HG03457 (cell line): ENCODE data around the gene RFC2.
"Not testable (repeated sequence)": the region's sequence is repeated elsewhere in the genome, so short reads cannot be mapped to it uniquely, and the experiment has no call there.

Experiments
- ATAC-seq: cut with Tn5 transposase; IDR thresholded peaks from one replicate; pipeline ENCODE4 v1.9.1; 2021; ENCODE audit warnings: moderate number of reproducible peaks; ENCODE audit not compliant: unreplicated experiment

Gene RFC2

DNA sequence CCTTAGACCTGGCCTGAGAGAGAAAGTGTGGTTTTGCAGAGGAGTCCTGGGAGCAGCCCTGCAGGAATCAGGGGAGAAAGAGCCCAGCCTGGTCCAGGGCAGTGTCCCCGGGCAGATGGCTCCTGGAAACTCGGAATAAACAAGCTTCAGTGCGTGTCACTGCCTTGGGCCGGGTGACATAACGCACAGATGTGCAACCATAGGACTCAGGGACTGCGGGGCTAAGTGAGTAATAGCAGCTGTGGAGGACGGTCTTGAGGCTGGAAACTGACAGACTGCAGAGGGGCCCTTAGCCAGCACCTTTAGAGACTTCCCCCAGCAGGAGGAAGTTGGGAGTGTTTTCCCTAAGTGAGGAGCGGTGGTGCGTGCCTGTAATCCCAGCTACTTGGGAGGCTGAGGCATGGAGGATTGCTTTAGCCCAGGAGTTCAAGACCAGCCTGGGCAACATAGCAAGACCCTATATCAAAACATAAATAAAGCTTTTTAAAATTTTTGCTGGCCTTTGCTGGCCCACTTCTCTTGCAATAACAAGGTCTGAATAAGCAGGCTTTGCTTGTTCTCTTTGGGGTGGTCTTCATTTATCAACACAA lies 29.8 kb upstream of the RFC2 start:
- ATAC-seq, result no peak

DNA sequence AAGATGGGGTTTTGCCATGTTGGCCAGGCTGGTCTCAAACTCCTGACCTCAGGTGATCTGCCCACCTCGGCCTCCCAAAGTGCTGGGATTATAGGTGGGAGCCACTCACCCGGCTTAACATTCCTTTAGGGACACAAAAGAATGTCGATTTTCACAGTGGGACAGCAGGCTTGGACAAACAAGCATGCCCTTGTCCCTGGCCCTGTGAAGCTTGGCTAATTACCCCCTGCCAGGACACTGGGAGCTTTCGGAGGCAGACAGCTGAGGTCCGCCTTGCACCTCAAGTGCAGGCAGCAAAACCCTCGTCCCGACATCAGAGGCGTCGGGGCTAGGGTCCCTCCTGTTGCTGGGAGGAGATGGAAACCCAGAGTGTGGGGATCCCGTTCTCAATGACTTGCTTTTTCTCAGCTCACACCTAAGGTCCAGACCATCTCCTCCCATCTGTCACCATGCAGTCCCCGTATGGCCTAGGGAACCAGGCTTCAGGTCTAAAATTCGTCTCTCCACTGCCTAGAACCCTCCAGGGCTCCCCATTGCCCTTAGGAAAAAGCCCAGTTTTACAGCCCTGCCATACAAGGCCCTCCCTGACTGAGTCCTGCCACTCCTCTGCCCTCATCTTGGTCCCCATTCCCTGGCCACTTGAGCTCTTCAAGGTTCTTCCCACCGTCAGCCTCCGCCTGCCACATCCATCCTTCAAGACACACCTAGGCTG lies 28.7 kb upstream of the RFC2 start:
- ATAC-seq, result no peak

DNA sequence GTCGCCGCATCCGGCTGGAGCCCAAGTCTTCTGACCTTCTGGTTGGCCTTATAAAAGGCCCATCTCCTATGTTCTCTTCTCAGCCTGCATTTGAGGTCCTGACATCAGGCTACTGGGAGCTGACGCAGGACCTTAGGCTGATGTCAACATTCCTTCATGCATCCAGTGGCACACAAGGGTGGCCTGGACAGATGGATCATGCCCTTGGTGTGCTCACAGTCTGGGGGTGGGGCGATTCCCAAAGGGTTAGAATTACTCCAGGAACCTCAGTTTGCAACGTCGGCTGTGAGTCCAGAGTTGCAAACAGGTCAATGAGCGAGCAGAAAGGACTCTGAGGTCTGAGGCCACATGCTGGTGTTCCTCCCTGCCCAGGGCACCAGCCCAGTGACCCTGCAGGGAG lies 26.8 kb upstream of the RFC2 start:
- ATAC-seq, result no peak

DNA sequence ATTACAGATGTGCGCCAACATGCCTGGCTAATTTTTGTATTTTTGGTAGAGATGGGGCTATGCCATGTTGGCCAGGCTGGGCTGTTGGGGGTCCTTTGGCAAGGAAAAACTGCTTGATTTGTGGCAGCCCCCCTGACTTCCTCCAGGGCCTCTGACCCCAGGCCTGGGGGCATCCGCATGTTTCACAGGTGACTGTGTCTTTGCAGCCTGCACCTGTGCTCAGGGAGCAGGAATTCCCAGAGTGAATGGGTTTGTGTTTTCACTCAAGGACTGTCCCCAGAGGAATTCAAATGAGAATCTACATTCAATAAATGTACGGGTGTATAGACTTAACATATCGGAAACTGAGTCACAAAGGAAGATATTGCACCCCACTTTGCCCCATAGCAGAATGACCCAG lies 23.4 kb upstream of the RFC2 start:
- no peak for ATAC-seq

DNA sequence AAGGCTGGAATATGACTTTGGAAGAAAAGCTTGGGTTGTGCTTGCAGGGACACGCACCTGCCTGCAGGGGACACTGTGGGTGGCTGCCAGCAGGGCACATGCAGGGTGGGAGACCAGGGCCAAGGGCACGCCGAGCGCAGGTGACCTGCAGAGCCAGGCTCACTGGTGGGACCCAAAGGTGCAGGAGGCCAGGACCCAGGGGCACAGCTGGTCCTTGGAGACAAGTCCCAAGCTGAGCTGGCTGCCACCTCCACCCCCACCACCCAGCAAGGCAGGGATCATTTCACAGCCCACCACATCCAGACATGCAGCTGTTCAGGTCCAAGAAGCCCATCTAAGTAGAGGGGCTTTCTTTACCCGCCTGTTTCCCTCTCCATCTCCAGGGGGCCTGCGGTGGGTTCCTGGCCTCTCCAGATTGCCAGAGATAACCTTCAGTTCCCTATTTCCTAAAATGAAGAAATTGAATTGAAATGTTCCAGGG lies 21.2 kb upstream of the RFC2 start:
- ATAC-seq, result no peak

DNA sequence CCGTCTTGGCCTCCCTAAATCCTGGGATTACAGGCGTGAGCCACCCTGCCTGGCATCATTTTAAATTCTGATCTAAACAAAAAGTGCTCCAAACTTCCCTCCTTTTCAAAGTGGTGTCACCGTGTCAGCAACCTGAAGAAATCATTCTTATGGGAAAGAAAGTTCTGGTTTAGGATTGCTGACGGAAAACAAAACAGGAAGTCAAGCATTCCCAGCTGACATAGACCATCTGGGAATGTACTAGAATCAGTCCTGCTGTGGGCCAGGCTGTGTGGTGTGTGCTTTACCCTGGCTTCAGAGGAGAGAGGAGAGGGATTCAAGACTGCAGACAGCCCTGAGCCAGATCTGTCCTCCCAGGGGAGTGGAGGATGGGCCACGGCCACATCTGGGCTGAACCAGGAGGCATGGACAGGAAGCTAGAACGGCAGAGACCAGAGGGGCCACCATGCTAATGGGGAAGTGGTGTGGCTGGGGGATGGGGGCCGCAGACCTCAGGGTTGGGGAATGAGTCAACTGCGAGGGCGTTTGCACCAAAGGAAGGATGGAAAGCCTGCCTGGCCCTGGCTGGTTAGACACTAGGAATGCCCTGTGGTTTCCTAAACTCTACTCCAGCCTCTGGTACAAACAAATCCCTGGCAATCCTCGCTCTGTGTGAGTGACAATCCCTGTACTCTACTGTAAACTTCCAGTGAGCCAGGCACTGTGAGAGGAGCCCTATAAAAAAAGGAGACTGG lies 18.3 kb upstream of the RFC2 start:
- ATAC-seq, result peak; percentile 57

DNA sequence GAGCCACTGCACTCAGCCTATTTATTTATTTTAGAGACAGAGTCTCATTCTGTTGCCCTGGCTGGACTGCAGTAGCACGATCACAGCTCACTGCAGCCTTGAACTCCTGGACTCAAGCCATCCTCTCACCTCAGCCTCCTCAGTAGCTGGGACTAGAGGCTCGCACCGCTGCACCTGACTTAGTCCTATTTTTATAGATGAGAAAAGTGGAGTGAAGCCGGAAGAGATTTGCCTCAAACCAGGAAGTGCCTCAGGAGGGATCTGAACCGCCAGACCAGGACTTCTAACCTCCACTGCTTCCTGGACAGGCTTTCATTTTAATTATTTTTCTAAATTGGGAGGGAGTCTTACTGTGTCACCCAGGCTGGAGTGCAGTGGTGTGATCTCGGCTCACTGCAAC lies 17.5 kb upstream of the RFC2 start:
- no peak for ATAC-seq

DNA sequence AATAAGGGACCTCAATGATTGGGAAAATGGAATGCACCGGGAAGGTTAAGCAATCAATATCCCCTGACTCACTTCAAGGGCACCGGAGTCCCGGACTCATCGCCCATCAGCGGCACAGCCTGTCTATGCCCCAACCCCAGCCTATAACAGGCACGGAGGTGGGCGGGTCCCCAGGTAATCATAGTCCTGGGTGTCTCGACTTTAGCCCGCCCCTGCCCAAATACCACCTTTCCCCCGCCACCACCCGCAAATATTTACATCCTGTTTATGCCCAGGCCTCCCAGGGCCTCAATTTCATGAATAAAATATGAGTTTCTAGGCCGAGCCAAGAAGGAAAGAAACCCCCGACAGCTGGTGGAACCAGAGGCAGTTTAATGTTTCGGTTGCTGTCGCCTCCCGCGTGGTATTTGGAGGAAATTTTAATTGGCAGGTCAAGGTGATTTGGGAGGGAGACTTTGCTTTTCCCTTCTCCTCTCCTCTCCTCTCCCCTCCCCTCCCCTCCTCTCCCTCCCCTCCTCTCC lies 15.6 kb upstream of the RFC2 start:
- ATAC-seq, result no peak

DNA sequence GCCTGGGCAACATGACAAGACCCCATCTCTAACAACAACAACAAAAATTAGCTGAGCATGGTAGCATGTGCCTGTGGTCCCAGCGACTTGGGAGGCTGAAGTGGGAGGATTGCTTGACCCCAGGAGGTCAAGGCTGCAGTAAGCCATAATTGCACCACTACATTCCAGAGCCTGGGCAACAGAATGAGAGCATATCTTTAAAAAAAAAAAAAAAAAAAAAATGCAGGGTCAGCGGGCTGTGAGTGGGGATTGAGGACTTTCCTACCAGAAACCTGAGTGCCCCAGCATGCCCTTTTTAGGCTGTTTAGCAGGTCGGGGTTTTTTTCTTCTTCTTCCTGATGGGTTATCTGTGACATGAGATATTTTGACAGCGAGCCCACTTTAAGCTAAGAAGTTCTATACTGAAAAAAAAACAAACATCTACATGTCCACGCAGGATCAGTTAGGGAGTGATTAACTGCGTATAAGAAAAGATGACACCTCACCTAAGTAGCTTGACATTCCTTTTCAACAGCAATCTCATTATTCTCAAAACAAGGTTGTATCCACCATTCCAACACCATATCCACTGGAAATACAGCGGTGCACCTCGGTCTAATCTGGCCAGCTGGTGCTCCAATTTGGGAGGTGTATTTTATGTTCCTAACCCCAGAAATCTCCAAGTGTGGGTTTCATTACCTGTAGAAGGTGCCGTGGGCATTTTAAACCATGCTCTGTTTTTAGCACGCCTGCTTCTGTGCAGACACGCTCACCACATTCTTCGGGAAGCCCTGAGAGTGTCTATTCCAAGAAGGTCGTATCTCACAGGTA lies 13.8 kb upstream of the RFC2 start:
- ATAC-seq, result no peak

DNA sequence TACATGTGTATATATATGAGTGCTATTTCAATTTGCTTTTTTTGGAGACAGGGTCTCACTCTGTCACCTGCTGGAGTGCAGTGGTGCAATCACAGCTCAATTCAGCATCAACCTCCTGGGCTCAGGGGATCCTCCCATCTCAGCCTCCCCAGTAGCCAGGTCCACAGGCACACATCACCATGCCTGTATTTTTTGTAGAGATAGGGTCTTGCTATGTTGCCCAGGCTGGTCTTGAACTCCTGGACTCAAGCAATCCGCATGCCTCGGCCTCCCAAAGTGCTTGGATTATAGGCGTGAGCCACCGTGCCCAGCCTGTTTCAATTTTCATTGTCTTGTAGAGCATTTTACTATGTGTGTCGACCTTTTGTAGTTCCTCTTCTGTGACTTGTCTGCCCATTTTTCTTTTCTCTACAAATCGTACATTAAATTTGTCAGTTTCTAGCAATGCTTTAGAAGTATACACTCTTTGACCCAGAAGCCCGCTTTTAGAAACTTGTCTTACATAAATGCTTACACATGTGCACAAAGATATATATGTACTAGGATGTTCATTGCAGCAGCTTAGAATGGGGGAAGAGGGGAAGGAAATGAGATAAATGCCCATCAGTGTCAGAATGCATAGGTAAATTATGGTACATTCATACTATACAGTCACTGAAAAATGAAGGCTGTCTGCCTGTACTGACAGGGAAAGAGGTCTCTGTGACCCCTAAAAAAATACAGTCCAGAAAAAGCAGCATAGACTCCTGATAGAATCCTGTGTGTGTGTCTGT lies 12.2 kb upstream of the RFC2 start:
- ATAC-seq, result no peak

DNA sequence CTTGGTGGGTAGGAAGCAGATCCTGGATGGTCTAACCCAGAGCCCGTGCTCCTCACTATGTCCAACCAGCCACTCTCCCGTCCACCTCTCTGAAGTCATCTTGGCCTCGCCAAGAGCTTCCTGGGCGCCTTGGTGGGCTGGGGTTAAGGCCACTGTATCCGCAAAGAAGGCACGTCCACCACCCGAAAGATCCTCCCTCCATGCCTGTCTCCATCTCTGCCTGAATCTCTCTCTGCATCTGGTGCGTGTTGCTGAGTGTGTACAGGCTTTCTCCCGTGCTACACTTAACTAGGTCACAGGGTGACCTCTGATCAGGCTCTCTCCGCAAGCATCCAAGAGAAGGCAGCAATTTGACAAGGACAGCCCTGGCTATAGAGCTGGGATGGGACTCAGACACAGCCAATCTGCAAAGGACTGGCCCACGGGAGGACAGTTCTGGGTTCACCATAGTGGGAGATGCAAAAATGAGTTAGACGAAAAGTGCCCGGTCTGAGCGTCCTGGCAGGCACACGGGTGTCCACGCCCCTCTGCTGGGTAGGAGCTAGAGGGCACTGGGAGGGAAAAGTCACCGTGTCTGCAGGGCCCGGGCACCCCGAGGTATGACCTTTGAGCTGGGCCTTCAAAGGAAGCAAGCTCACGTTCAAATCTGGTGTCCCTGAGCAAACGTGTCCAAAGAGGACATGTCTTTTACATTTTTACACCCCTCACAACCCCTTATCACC lies 9.4 kb upstream of the RFC2 start:
- ATAC-seq, result no peak

DNA sequence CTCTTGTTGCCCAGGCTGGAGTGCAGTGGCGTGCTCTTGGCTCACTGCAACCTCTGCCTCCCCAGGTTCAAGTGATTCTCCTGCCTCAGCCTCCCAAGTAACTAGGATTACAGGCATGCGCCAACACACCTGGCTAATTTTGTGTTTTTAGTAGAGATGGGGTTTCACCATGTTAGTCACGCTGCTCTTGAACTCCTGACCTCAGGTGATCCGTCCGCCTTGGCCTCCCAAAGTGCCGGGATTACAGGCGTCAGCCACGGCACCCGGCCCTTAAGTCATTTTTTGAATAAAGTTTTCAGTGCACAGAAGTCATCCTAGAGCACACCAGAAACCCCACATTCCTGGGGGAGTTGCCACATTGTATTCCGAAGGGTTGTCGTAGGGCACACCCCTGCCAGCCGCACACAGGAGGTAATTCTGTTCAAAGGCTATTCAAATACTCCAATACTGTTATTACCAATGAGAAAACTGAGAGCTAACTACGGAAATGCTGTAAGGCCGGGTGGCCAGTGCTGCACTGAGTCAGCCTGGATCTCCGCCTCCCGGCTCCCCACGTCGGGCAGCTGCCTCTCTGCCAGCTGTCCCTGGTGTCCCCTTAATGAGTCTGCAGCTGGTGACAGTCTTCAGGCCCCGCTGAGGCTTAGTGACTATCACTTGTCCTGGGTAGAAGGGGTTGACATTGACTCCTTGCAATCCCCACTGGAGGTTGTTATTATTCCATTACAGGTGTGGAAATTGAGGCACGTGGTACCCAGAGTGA lies 8.6 kb upstream of the RFC2 start:
- ATAC-seq, result no peak

DNA sequence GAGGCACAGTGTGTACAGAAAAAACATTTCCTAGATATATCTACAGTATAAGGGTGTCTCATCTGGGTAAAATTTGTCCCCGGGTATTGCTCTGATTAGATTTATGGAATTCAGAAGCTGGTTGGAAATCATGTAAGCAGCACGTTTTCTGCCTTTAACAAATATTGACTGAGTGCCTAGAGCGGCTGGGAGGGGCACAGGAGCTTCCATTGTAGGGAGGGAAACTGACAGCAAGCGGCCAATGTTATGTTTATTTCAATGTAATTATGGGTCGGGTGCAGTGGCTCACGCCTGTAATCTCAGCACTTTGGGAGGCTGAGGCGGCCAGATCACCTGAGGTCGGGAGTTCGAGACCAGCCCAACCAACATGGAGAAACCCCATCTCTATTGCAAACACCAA lies 4.4 kb upstream of the RFC2 start:
- ATAC-seq, result no peak

DNA sequence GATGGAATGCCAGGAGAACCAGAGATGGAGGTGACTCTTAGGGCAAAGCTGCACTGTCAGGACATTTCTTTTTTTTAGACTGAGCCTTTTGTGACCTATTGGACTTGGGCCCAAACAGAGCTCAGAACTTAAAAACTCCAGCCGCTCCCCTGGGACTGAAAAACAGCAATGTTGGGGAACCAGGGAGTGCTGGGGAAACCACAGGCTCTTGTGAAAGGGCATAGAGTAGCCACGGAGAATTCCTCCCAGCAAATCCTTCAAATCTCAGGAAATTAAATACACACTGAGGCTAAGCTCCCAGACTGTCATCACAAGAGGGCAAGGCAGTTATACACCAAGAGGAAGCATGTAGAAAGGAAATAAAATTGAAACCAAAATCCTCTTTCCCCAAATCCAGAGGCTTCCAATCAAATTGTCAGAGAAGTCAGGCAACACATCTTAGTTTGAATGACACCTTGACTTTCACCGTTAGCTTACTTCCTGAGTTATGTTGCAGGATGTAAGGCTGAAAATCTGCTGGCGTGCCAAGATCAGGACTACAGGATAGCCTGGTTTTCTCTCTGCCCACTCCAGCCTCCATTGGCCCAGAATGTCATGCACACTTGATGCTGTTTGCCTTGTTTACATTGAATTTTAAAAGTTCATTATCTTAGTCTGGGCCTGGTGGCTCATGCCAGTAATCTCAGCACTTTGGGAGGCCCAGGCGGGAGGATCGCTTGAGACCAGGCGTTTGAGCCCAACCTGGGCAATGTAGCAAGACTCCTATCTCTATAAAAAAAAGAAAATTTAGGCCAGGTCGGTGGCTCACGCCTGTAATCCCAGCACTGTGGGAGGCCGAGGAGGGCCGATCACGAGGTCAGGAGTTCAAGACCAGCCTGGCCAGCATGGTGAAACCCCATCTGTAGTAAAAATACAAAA lies 2.6 kb upstream of the RFC2 start:
- ATAC-seq, result no peak

DNA sequence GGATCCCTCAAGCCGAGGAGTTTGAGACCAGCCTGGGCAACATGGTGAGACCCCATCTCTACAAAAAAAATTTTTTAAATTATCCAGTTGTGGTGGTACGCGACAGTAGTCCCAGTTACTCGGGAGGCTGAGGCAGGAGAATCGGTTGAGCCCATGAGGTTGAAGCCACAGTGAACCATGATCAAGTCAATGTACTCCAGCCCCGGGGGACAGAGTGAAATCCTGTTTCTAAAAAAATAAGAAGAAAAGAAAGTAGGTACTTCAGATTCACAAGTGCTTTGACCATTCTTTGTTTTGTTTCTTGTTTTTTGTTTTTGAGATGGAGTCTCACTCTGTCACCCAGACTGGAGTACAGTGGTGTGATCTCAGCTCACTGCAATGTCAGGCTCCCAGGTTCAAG lies 1.3 kb upstream of the RFC2 start:
- not testable (repeated sequence) for ATAC-seq

DNA sequence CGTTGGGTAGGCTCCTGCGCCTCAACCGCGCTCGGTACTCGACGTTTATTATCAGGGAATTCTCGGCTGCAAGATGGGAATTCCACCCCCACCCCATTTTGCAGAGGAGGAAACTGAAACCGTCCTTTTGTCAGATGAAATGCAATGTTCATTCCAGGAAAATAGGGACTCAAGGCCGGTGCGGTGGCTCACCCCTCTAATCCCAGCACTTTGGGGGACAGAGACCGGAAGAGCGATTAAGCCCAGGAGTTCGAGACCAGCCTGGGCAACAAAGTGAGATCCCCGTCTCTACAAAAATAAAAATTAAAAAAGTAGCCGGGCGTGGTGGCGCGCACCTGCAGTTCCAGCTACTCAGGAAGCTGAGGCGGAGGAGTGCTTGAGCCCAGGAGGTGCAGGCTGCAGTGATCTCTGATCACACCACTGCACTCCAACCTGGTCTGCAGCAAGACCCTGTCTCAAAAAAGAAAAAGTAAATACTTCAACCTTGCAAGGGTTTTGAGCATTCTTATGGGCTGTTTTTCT lies 720 bp upstream of the RFC2 start:
- ATAC-seq, result no peak

DNA sequence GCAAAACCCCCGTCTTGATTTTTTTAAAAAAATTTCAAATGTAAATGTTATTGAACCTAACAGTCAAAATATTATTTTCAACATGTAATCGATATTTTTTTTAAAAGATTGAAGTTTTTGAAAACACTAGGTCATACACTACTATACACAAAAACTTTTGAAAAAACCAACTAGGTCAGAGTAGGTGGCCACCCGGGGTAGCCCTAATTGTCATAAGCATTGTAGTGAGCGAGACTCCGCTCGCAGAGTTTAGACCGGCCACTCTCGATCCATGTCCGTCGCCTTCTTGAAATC lies 417 bp downstream of the RFC2 start:
- no peak for ATAC-seq

DNA sequence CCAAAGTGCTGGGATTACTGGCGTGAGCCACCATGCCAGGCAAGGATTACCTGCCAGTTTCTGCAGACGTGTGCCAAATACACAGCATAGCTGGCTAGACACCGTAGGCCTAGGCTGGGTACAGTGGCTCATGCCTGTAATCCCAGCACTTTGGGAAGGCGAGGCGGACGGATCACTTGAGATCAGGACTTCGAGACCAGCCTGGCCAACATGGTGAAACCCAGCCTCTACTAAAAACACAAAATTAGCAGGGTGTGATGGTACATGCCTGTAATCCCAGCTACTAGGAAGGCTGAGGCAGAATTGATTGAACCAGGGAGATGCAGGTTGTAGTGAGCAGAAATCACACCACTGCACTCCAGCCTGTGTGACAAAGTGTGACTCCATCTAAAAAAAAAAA lies 868 bp downstream of the RFC2 start:
- ATAC-seq, result no peak
